SJSA1 (cell line): ENCODE data around the gene IP6K3. TPM values are rescaled to one million over a fixed set of nuclear protein-coding genes. Genes with fewer than 3 reads are reported as not detected.

ENCODE experiments used
- DNase-seq, 2 experiments: peaks; one replicate each; pipeline ENCODE4 v3.0.0-alpha.2; 2015 to 2020; ENCODE audit warnings: low spot score in 2 of 2, low read depth in 1 of 2
- H3K27ac ChIP-seq: fragments of 250-450 bp; sonication (Bioruptor Pico); 2 replicates; pipeline ENCODE4 v1.5.1; 2020; ENCODE audit warnings: mild to moderate bottlenecking, moderate library complexity
- H3K27me3 ChIP-seq: fragments of 250-450 bp; sonication (Bioruptor Pico); replicated peaks from 2 replicates; pipeline ENCODE4 v1.5.1; 2020; ENCODE audit warnings: mild to moderate bottlenecking, moderate library complexity
- H3K36me3 ChIP-seq: fragments of 250-450 bp; sonication (Bioruptor Pico); 2 replicates; pipeline ENCODE4 v1.5.1; 2020; ENCODE audit warnings: mild to moderate bottlenecking
- H3K4me1 ChIP-seq: fragments of 250-450 bp; sonication (Bioruptor Pico); replicated peaks from 2 replicates; pipeline ENCODE4 v1.6.1; 2021; ENCODE audit warnings: mild to moderate bottlenecking
- H3K4me3 ChIP-seq: fragments of 250-450 bp; sonication (Bioruptor Pico); 2 replicates; pipeline ENCODE4 v1.5.1; 2020; ENCODE audit warnings: mild to moderate bottlenecking
- H3K9me3 ChIP-seq: fragments of 250-450 bp; sonication (Bioruptor Pico); replicated peaks from 2 replicates; pipeline ENCODE4 v1.5.1; 2020; ENCODE audit warnings: mild to moderate bottlenecking
- total RNA-seq: library from RNA; depleted of rRNA; stranded (reverse); fragments of >200 nt; shearing (Covaris generic); gene quantifications from 2 replicates; pipeline ENCODE4 v1.2.3, GENCODE V29; 2014

IP6K3 gene
- total RNA-seq, 1 experiment from 2014 or later, result 5.3 TPM

- Histone ChIP-seq H3K9me3 (no peaks in the 10 kb centered on the region), H3K4me3 (no peak overlapping the region)
These were observed 13.4 kb upstream of the IP6K3 start for GRCh38 chr6:33759887-33760629.

DNA sequence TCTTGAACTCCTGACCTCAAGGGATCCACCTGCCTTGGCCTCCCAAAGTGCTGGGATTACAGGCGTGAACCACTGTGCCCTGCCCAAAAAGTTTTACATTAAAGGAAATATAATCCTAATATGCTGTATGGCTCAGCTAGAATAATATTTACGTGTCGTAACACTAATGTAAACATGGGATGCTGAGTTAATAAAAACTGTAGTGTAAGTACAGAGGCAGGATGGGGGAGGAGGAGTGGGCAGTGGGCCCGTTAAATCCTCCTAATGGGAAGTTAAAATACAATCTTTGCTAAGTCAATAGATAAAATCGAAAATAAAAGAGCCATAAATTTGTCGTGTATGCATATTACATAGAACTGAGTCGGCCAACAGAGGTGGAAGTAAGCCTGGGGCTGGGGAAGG is 12.1 kb upstream of the IP6K3 start:
- no peak for DNase-seq

More at GRCh38 chr6:33759887-33760629, 13.4 kb upstream of the IP6K3 start:
- Histone ChIP-seq H3K4me1 (peaks cover 30% of the 10 kb centered on the region), H3K27me3 (no peaks in the 10 kb centered on the region), H3K36me3 (no peaks in the 10 kb centered on the region), H3K27ac (no peak overlapping the region)
- no peak for DNase-seq

DNA sequence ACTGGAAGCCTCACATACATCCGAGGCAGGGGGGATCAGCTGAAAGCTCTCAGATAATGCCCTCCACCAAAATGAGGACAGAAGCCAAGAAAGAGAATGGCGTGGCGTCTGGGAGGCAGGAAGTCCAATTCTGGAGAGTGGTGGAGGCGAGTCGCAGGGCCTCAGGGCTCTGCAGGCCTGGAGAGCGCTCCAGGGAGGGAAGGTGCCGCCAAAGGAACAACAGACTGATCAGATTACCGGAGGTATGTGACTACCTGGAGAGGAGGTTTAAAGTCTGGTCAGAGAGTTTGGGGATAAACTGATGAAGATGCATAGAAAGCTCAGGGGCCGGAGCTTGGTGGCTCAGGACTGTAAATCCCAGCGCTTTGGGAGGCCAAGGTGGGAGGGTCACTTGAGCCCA is 11.2 kb upstream of the IP6K3 start:
- Histone ChIP-seq H3K27ac (no peak overlapping the region), H3K4me3 (no peak overlapping the region), H3K9me3 (no peaks in the 10 kb centered on the region), H3K27me3 (no peaks in the 10 kb centered on the region), H3K36me3 (no peaks in the 10 kb centered on the region), H3K4me1 (peaks cover 30% of the 10 kb centered on the region)
- DNase-seq, result no peak

More for the DNA sequence above, 12.1 kb upstream of the IP6K3 start:
- Histone ChIP-seq H3K36me3 (no peaks in the 10 kb centered on the region), H3K27me3 (no peaks in the 10 kb centered on the region), H3K9me3 (no peaks in the 10 kb centered on the region), H3K4me3 (no peak overlapping the region), H3K4me1 (peaks cover 30% of the 10 kb centered on the region), H3K27ac (no peak overlapping the region)

DNA sequence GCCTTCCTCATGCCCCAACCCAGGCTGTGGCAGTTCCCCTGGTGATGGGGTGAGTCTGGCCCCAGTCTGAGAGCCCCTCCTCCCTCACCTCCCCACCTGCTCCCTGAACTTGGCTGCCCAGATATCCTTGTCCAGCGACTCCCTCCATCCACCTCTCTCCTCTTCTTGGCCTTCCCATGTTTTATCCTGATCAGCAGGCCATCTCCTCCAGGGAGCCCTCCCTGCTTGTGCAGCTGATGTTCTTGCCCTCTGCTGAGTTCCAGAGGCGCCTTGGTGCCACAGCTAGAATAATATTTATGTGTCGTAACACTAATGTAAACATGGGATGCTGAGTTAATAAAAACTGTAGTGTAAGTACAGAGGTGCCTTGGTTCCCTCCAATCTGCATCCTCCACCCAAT is 10.4 kb upstream of the IP6K3 start:
- H3K27ac ChIP-seq, result no peak overlapping the region
- no peak for DNase-seq
- H3K36me3 ChIP-seq, result no peaks in the 10 kb centered on the region
- H3K4me3 ChIP-seq, result no peak overlapping the region
- H3K27me3 ChIP-seq, result no peaks in the 10 kb centered on the region
- no peaks in the 10 kb centered on the region for H3K9me3 ChIP-seq
- H3K4me1 ChIP-seq, result peaks cover 26% of the 10 kb centered on the region

GRCh38 chr6:33756211-33756954 is 9.7 kb upstream of the IP6K3 start:
- H3K9me3 ChIP-seq, result no peaks in the 10 kb centered on the region
- no peaks in the 10 kb centered on the region for H3K27me3 ChIP-seq
- DNase-seq, result no peak
- peaks cover 19% of the 10 kb centered on the region for H3K4me1 ChIP-seq
- no peaks in the 10 kb centered on the region for H3K36me3 ChIP-seq
- no peak overlapping the region for H3K4me3 ChIP-seq
- no peak overlapping the region for H3K27ac ChIP-seq

DNA sequence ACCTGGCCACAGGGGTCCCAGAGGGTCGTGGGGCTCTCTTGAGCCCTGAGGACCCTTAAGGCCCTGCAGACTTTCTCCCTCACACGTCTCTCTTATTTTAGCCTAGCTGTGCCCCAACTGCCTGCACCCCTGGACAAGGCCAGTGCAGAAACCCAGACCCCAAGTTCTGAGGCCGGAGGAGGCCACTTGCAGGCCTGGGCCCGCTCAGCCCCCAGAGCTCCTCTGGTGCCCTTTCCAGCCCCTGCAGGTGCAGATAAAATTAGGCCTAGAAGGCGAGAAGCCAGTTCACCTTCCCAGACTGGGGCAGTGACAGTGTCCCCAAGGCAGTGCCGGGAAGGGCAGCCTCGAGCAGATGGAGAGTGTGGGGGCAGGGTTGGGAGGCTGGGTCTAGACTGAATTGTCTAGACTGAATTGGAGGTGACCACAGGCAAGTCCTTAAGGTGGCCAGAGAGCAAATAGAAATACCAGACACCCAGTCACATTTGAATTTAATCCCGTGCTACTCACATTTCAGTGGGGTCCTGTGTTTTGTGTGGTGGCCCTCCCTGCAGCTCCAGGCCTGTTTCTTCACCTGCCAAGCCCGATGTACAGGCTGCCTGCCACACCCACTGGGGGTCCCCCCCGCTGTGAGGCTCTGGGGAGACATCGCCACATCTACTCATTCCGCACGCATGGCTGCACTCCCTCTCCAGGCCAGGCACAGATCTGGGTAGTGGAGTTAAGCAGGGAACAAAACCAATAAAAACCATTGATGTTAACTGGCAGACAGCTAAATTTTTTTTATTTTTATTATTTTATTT is 8.6 kb upstream of the IP6K3 start:
- H3K4me1 ChIP-seq, result peaks cover 8% of the 10 kb centered on the region; the same call in 1 of the 2 replicates
- no peaks in the 10 kb centered on the region for H3K36me3 ChIP-seq
- DNase-seq, result no peak
- H3K4me3 ChIP-seq, result no peak overlapping the region
- no peaks in the 10 kb centered on the region for H3K9me3 ChIP-seq
- no peaks in the 10 kb centered on the region for H3K27me3 ChIP-seq
- no peak overlapping the region for H3K27ac ChIP-seq

DNA sequence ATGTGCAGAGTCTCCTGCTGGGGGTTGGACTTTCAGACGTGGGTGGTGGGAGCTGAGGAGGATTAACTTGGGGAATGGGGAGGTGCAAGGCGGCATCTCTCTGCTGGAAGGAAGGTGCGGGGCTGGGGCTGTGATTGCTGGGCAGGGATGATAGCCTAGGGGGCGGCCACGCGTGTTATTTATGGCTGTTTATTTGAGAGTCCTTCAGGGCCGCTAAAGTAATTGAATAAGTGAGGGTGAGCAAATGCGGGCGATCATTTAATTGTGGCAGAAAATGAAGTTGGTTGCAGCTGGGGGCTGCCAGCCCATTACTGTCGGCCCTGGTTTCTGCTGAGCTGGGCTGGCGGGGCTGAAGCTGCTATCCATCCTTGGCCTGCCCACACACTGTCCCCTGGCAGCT is 7.5 kb upstream of the IP6K3 start:
- DNase-seq, result no peak
- H3K4me3 ChIP-seq, result no peak overlapping the region
- no peak overlapping the region for H3K27ac ChIP-seq
- no peaks in the 10 kb centered on the region for H3K9me3 ChIP-seq
- peaks cover 6% of the 10 kb centered on the region; the same call in 1 of the 2 replicates for H3K4me1 ChIP-seq
- H3K36me3 ChIP-seq, result no peaks in the 10 kb centered on the region
- no peaks in the 10 kb centered on the region for H3K27me3 ChIP-seq

- no peak for DNase-seq
- Histone ChIP-seq H3K36me3 (no peaks in the 10 kb centered on the region), H3K27me3 (no peaks in the 10 kb centered on the region), H3K4me3 (no peak overlapping the region), H3K27ac (no peak overlapping the region), H3K4me1 (peaks cover 3% of the 10 kb centered on the region), H3K9me3 (no peaks in the 10 kb centered on the region)
These were observed 5.9 kb upstream of the IP6K3 start for GRCh38 chr6:33752646-33753015.

DNA sequence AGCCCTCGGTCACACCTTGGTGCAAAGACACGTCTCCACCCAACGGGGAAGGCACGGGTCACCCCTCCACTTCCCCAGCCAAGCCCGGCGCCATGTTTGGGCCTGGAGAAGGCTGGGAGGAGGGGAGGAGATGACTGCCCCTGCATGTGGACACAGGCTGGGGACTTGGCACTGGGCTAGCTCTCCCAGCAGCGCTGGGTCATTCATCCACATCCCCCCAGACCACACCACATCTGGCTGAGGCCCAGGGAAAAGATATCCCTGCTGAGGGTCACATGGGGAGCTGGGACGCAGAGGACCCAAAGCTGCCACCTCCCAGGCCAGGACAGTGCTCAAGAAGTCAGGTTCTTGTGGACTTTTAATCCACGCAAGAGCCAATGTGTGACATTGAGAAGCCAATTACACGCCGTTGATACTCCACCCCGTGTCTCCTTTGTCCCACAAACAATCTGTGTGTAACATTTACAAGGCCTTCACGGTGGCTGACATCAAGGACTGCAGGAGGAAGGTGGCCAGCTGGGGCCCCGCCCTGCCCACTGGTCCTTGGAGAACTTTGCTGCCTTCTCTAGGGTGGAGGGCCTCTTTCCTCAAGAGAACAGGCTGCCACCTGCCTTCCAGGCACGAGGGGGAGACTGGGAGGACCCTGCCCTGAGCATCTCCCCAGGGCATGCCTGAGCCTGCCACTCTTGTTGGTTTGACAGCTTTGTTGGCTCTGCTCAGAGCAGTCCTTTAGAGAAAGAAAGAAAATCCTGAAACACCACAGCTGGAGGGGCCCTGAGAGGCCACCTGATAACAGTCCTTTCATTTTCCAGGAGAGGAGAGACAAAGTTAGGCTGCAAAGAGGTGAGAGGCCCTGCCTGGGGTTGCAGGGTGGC is 5.3 kb upstream of the IP6K3 start:
- Histone ChIP-seq H3K4me1 (peaks cover 9% of the 10 kb centered on the region), H3K27ac (no peak overlapping the region), H3K36me3 (no peaks in the 10 kb centered on the region), H3K9me3 (no peaks in the 10 kb centered on the region), H3K27me3 (no peaks in the 10 kb centered on the region), H3K4me3 (no peak overlapping the region)
- DNase-seq, result no peak

- no peak overlapping the region for H3K27ac ChIP-seq
These were observed 3.7 kb upstream of the IP6K3 start for GRCh38 chr6:33750244-33750991.

DNA sequence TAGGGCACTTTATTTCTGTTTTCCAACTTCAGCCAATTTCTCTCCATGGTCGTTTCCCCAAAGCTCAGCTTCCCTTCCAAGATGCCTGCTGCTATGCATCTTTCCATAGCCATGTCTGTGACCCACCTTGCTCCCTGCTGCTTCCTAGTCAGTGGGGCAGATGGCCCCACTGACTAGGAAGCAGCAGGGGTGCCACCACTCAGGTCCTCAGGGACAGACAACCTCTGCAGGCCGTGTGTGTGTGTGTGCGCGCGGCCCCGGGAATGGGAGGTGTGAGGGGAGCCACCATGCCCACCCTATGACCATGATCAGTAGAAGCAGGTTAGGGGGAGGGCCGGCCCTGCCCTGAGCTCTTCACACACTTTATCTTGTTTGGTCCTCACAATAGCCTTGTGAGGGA is 2.7 kb upstream of the IP6K3 start:
- Histone ChIP-seq H3K4me1 (peaks cover 35% of the 10 kb centered on the region), H3K4me3 (no peak overlapping the region), H3K27ac (no peak overlapping the region), H3K27me3 (no peaks in the 10 kb centered on the region), H3K36me3 (no peaks in the 10 kb centered on the region), H3K9me3 (no peaks in the 10 kb centered on the region)
- no peak for DNase-seq

More at GRCh38 chr6:33750244-33750991, 3.7 kb upstream of the IP6K3 start:
- H3K27me3 ChIP-seq, result no peaks in the 10 kb centered on the region
- no peak for DNase-seq
- H3K4me3 ChIP-seq, result no peak overlapping the region
- no peaks in the 10 kb centered on the region for H3K36me3 ChIP-seq
- H3K4me1 ChIP-seq, result peaks cover 25% of the 10 kb centered on the region
- H3K9me3 ChIP-seq, result no peaks in the 10 kb centered on the region

DNA sequence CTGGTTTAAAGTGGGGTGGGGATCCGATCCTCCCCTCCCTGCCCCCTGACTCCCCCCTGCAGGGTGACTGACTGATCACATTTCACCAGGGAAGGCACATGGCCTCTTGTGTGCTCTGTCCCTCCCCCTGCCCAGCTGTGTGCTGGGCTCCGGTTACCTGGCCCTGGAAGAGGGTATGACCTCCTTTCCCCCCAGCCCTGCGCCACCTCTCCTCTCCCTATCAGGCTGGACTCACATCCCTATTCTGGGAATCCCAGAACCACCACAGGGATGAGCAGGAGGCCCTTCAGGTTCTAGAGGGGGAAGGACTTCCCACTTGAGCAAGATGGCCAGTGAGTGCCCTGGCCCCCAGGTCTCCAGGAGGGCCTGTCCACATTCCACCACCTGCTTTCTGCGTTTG is 2.1 kb upstream of the IP6K3 start:
- Histone ChIP-seq H3K27ac (no peak overlapping the region), H3K9me3 (no peaks in the 10 kb centered on the region), H3K36me3 (no peaks in the 10 kb centered on the region), H3K27me3 (no peaks in the 10 kb centered on the region), H3K4me3 (no peak overlapping the region), H3K4me1 (peaks cover 35% of the 10 kb centered on the region)
- DNase-seq, result no peak
